WTC11 (cell line): ENCODE data around the gene DHX36. TPM values are rescaled to one million over a fixed set of nuclear protein-coding genes. Genes with fewer than 3 reads are reported as not detected.

Experiments used
- ATAC-seq: fragments of 200-7000 bp; cut with Tn5 transposase; 2 replicates; pipeline ENCODE4 v1.10.0; 2021; ENCODE audit warnings: mild to moderate bottlenecking, moderate library complexity
- CTCF ChIA-PET: fragments of 300-600 bp; sonication (Branson Sonifier 250); formaldehyde crosslinking; loops from one replicate; lab custom pipeline; 2021; ENCODE audit warnings: antibody characterized with exemption; lab: Charles Lee
- POLR2A ChIA-PET: fragments of 350-600 bp; sonication (Branson Sonifier 250); formaldehyde crosslinking; loops from one replicate; lab custom pipeline; 2021; ENCODE audit warnings: antibody characterized with exemption; lab: Charles Lee
- DNase-seq: peaks from one replicate; pipeline ENCODE4 v3.0.0; 2021; ENCODE audit warnings: low spot score
- H3K27ac Mint-ChIP-seq: 2 replicates; pipeline ENCODE4 v1.8.0; 2021; ENCODE audit warnings: mixed read lengths
- H3K27me3 Mint-ChIP-seq: 2 replicates; pipeline ENCODE4 v1.8.0; 2021; ENCODE audit warnings: low read depth, mild to moderate bottlenecking, moderate library complexity, mixed read lengths
- H3K36me3 Mint-ChIP-seq: 2 replicates; pipeline ENCODE4 v1.8.0; 2021; ENCODE audit warnings: mixed read lengths
- H3K4me1 Mint-ChIP-seq: 2 replicates; pipeline ENCODE4 v1.8.0; 2022; ENCODE audit warnings: mixed read lengths
- H3K4me3 Mint-ChIP-seq: 2 replicates; pipeline ENCODE4 v1.8.0; 2021; ENCODE audit warnings: mild to moderate bottlenecking, moderate library complexity, mixed read lengths
- H3K9me3 Mint-ChIP-seq: 2 replicates; pipeline ENCODE4 v1.8.0; 2021; ENCODE audit warnings: mixed read lengths
- AR ChIP-seq: fragments of 250-450 bp; sonication (Bioruptor Pico); IDR thresholded peaks from 2 replicates; pipeline ENCODE4 v1.9.0; 2021; ENCODE audit warnings: mild to moderate bottlenecking
- ARID4B ChIP-seq: sonication (generic); formaldehyde crosslinking; IDR thresholded peaks from 2 replicates; pipeline ENCODE4 v1.8.0; 2023; ENCODE audit warnings: missing genetic modification reagents, mild to moderate bottlenecking, borderline replicate concordance
- GRHL2 ChIP-seq: fragments of 250-450 bp; sonication (Bioruptor Pico); IDR thresholded peaks from 2 replicates; pipeline ENCODE4 v1.8.0; 2022; ENCODE audit warnings: mild to moderate bottlenecking, moderate library complexity; ENCODE audit not compliant: insufficient replicate concordance, severe bottlenecking
- GTF2I ChIP-seq: fragments of 250-450 bp; sonication (Bioruptor Pico); conservative IDR thresholded peaks from 2 replicates; pipeline ENCODE4 v1.4.0; 2021; ENCODE audit warnings: mild to moderate bottlenecking
- MYBL2 ChIP-seq: sonication (generic); formaldehyde crosslinking; IDR thresholded peaks from 2 replicates; pipeline ENCODE4 v1.8.1; 2023; ENCODE audit warnings: mild to moderate bottlenecking, moderate library complexity, missing genetic modification reagents
- NFE2L1 ChIP-seq: sonication (generic); formaldehyde crosslinking; IDR thresholded peaks from 2 replicates; pipeline ENCODE4 v1.8.1; 2023; ENCODE audit warnings: missing genetic modification reagents
- PREB ChIP-seq: sonication (generic); formaldehyde crosslinking; IDR thresholded peaks from 2 replicates; pipeline ENCODE4 v1.8.1; 2022; ENCODE audit warnings: mild to moderate bottlenecking, missing genetic modification reagents, moderate library complexity, borderline replicate concordance
- RORB ChIP-seq: fragments of 250-450 bp; sonication (Bioruptor Pico); IDR thresholded peaks from 2 replicates; pipeline ENCODE4 v1.9.0; 2021; ENCODE audit warnings: mild to moderate bottlenecking
- SMAD4 ChIP-seq: sonication (generic); formaldehyde crosslinking; IDR thresholded peaks from 2 replicates; pipeline ENCODE4 v1.8.0; 2022; ENCODE audit warnings: mild to moderate bottlenecking, missing genetic modification reagents
- SP1 ChIP-seq: sonication (generic); formaldehyde crosslinking; conservative IDR thresholded peaks from 2 replicates; pipeline ENCODE4 v1.8.1; 2022; ENCODE audit warnings: missing genetic modification reagents
- USF1 ChIP-seq: sonication (generic); formaldehyde crosslinking; IDR thresholded peaks from 2 replicates; pipeline ENCODE4 v1.8.0; 2022; ENCODE audit warnings: mild to moderate bottlenecking, missing genetic modification reagents
- USF2 ChIP-seq: sonication (generic); formaldehyde crosslinking; IDR thresholded peaks from 2 replicates; pipeline ENCODE4 v1.8.1; 2023; ENCODE audit warnings: mild to moderate bottlenecking, missing genetic modification reagents, moderate library complexity
- ZNF121 ChIP-seq: sonication (generic); formaldehyde crosslinking; IDR thresholded peaks from 2 replicates; pipeline ENCODE4 v1.8.0; 2023; ENCODE audit warnings: missing genetic modification reagents
- ZNF232 ChIP-seq: sonication (generic); formaldehyde crosslinking; IDR thresholded peaks from 2 replicates; pipeline ENCODE4 v1.8.0; 2022; ENCODE audit warnings: mild to moderate bottlenecking, missing genetic modification reagents
- ZNF423 ChIP-seq: fragments of 250-450 bp; sonication (Bioruptor Pico); IDR thresholded peaks from 2 replicates; pipeline ENCODE4 v2.1.2; 2022; ENCODE audit warnings: mild to moderate bottlenecking, moderate library complexity
- ZNF532 ChIP-seq: fragments of 250-450 bp; sonication (Bioruptor Pico); IDR thresholded peaks from 2 replicates; pipeline ENCODE4 v1.9.0; 2021; ENCODE audit warnings: mild to moderate bottlenecking, borderline replicate concordance
- total RNA-seq: library from RNA; stranded (reverse); gene quantifications from 3 replicates; pipeline ENCODE4 v1.2.3, GENCODE V29; 2021
- TF ChIP-seq, protein P1 (sequence below): sonication (generic); formaldehyde crosslinking; IDR thresholded peaks from 2 replicates; pipeline ENCODE4 v1.8.0; 2023; ENCODE audit warnings: mild to moderate bottlenecking, missing genetic modification reagents
- TF ChIP-seq, protein P2 (sequence below): sonication (generic); formaldehyde crosslinking; IDR thresholded peaks from 2 replicates; pipeline ENCODE4 v1.8.1; 2023; ENCODE audit warnings: mild to moderate bottlenecking, missing genetic modification reagents
- TF ChIP-seq, protein P3 (sequence below): sonication (generic); formaldehyde crosslinking; IDR thresholded peaks from 2 replicates; pipeline ENCODE4 v1.8.0; 2022; ENCODE audit warnings: mild to moderate bottlenecking, missing genetic modification reagents

The DHX36 gene
- total RNA-seq, 1 experiment from 2014 or later: 100 TPM

DNA sequence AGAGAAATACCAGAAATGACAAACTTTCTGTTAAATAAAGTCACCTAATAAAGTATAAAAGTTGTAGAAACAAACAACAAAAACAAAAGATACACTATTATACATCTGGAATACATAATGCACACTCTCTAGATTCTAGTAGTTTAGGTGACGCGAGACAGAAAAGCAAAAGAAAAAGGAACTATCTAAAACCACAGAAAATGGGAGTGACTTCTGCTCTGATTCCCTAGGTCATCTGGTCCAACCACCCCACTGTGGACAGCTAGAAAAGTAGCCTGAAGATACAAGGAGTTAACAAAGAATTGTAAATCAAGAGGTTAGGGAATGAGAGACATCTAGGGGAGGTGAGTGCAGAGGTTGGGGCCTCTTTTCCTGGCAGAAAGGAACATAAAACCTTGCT, 39.1 kb downstream of the DHX36 start:
- peaks cover 67% of the 10 kb centered on the region for H3K36me3 Mint-ChIP-seq

More for the DNA sequence above, 39.1 kb downstream of the DHX36 start:
- ChIA-PET CTCF (no interaction called here), POLR2A (no interaction called here)
- no peaks in the 10 kb centered on the region for H3K4me1 Mint-ChIP-seq
- DNase-seq (no peak), ATAC-seq (no peak)
- H3K9me3 Mint-ChIP-seq: no peaks in the 10 kb centered on the region
- no peak overlapping the region for H3K4me3 Mint-ChIP-seq
- TF ChIP-seq GRHL2 (no peak), GTF2I (CRISPR knock-in tag) (no peak), AR (CRISPR knock-in tag) (no peak), NFE2L1 (no peak), SP1 (CRISPR knock-in tag) (no peak), RORB (CRISPR knock-in tag) (no peak), MYBL2 (CRISPR knock-in tag) (no peak), ZNF532 (no peak), ZNF232 (CRISPR knock-in tag) (no peak), USF1 (no peak), ARID4B (CRISPR knock-in tag) (no peak), ZNF121 (CRISPR knock-in tag) (no peak), PREB (CRISPR knock-in tag) (no peak), SMAD4 (CRISPR knock-in tag) (no peak), USF2 (CRISPR knock-in tag) (no peak), ZNF423 (CRISPR knock-in tag) (no peak)
- TF ChIP-seq, protein P1, sequence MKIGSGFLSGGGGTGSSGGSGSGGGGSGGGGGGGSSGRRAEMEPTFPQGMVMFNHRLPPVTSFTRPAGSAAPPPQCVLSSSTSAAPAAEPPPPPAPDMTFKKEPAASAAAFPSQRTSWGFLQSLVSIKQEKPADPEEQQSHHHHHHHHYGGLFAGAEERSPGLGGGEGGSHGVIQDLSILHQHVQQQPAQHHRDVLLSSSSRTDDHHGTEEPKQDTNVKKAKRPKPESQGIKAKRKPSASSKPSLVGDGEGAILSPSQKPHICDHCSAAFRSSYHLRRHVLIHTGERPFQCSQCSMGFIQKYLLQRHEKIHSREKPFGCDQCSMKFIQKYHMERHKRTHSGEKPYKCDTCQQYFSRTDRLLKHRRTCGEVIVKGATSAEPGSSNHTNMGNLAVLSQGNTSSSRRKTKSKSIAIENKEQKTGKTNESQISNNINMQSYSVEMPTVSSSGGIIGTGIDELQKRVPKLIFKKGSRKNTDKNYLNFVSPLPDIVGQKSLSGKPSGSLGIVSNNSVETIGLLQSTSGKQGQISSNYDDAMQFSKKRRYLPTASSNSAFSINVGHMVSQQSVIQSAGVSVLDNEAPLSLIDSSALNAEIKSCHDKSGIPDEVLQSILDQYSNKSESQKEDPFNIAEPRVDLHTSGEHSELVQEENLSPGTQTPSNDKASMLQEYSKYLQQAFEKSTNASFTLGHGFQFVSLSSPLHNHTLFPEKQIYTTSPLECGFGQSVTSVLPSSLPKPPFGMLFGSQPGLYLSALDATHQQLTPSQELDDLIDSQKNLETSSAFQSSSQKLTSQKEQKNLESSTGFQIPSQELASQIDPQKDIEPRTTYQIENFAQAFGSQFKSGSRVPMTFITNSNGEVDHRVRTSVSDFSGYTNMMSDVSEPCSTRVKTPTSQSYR (CRISPR knock-in tag): no peak
- TF ChIP-seq, protein P2, sequence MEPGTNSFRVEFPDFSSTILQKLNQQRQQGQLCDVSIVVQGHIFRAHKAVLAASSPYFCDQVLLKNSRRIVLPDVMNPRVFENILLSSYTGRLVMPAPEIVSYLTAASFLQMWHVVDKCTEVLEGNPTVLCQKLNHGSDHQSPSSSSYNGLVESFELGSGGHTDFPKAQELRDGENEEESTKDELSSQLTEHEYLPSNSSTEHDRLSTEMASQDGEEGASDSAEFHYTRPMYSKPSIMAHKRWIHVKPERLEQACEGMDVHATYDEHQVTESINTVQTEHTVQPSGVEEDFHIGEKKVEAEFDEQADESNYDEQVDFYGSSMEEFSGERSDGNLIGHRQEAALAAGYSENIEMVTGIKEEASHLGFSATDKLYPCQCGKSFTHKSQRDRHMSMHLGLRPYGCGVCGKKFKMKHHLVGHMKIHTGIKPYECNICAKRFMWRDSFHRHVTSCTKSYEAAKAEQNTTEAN: no peak
- TF ChIP-seq, protein P3, sequence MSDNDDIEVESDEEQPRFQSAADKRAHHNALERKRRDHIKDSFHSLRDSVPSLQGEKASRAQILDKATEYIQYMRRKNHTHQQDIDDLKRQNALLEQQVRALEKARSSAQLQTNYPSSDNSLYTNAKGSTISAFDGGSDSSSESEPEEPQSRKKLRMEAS (CRISPR knock-in tag): no peak
- no peak overlapping the region for H3K27ac Mint-ChIP-seq
- no peaks in the 10 kb centered on the region for H3K27me3 Mint-ChIP-seq
